CD14-positive monocyte (primary cell): ENCODE data around the gene INS. TPM values are rescaled to one million over a fixed set of nuclear protein-coding genes. Genes with fewer than 3 reads are reported as not detected.

Source experiments
- DNase-seq, 3 donors: peaks; one replicate each; pipeline ENCODE4 v3.0.0-alpha.2; 2011 to 2022
- H2AFZ ChIP-seq: 2 replicates; pipeline ENCODE4 v1.6.0; 2012; ENCODE audit warnings: mild to moderate bottlenecking, low read depth, low read length, inconsistent platforms; ENCODE audit not compliant: insufficient read depth, poor library complexity, severe bottlenecking
- H3K27ac ChIP-seq, 2 donors: 1 replicate in 1 of 2; 2 replicates in 1 of 2; pipeline ENCODE4 v1.5.1; 2012 to 2013; ENCODE audit warnings: low read length in 2 of 2, control low read depth in 1 of 2, inconsistent platforms in 1 of 2, low read depth in 1 of 2, mild to moderate bottlenecking in 1 of 2
- H3K27me3 ChIP-seq, 2 donors: one replicate each; pipeline versions ENCODE4 v1.6.0 to v1.6.1; 2011 to 2013; ENCODE audit warnings: low read length in 2 of 2; ENCODE audit not compliant: control insufficient read depth in 2 of 2, insufficient read depth in 2 of 2
- H3K36me3 ChIP-seq, 2 donors: replicated peaks in 1 of 2; 1 replicate in 1 of 2; 2 replicates in 1 of 2; pipeline versions ENCODE4 v1.5.1 to v1.6.1; 2012 to 2013; ENCODE audit warnings: low read length in 2 of 2, control low read depth in 1 of 2, inconsistent platforms in 1 of 2, mild to moderate bottlenecking in 1 of 2; ENCODE audit not compliant: insufficient read depth in 2 of 2, control insufficient read depth in 1 of 2
- H3K4me1 ChIP-seq, 2 donors: 1 replicate in 1 of 2; 2 replicates in 1 of 2; pipeline versions ENCODE4 v1.5.1 to v1.6.1; 2012 to 2013; ENCODE audit warnings: low read length in 2 of 2, control low read depth in 1 of 2, inconsistent platforms in 1 of 2, mild to moderate bottlenecking in 1 of 2, moderate library complexity in 1 of 2; ENCODE audit not compliant: insufficient read depth in 2 of 2, control insufficient read depth in 1 of 2
- H3K4me2 ChIP-seq: replicated peaks from 2 replicates; pipeline ENCODE3; 2012; ENCODE audit warnings: low read length, moderate library complexity, mild to moderate bottlenecking; ENCODE audit not compliant: poor library complexity, severe bottlenecking; ENCODE audit errors: extremely low read depth
- H3K4me3 ChIP-seq, 3 experiments: fragments of 200-600 bp in 1 of 3; sonication (generic) in 1 of 3; replicated peaks in 1 of 3; 1 replicate in 2 of 3; 2 replicates in 1 of 3; pipeline ENCODE4 v1.5.1; 2011 to 2013; ENCODE audit warnings: low read length in 3 of 3, mild to moderate bottlenecking in 3 of 3, control low read depth in 2 of 3, low read depth in 2 of 3, inconsistent platforms in 1 of 3, moderate library complexity in 1 of 3
- H3K79me2 ChIP-seq: 2 replicates; pipeline ENCODE4 v1.6.0; 2012; ENCODE audit warnings: mild to moderate bottlenecking, control low read depth, inconsistent platforms, low read length, moderate library complexity; ENCODE audit not compliant: insufficient read depth
- H3K9ac ChIP-seq: 2 replicates; pipeline ENCODE4 v1.6.0; 2017; ENCODE audit warnings: low read length, mild to moderate bottlenecking; ENCODE audit not compliant: insufficient read depth, poor library complexity, severe bottlenecking
- H3K9me3 ChIP-seq, 2 donors: replicated peaks in 1 of 2; 1 replicate in 1 of 2; 2 replicates in 1 of 2; pipeline versions ENCODE4 v1.5.1 to v1.6.1; 2012 to 2013; ENCODE audit warnings: low read length in 2 of 2, control low read depth in 1 of 2; ENCODE audit not compliant: control insufficient read depth in 1 of 2, insufficient read depth in 1 of 2
- H4K20me1 ChIP-seq: 2 replicates; pipeline ENCODE4 v1.6.0; 2012; ENCODE audit warnings: mild to moderate bottlenecking, low read length, control low read depth, moderate library complexity; ENCODE audit not compliant: insufficient read depth
- H3K27ac Mint-ChIP-seq, 7 donors: one replicate each; pipeline ENCODE4 v1.8.0; 2020; ENCODE audit warnings: mild to moderate bottlenecking in 7 of 7, mixed read lengths in 7 of 7, moderate library complexity in 6 of 7, inconsistent platforms in 2 of 7
- H3K27me3 Mint-ChIP-seq, 3 donors: one replicate each; pipeline ENCODE4 v1.8.0; 2021 to 2022; ENCODE audit warnings: low read depth in 3 of 3, mild to moderate bottlenecking in 3 of 3, mixed read lengths in 3 of 3, moderate library complexity in 3 of 3, inconsistent platforms in 1 of 3
- H3K36me3 Mint-ChIP-seq, 2 donors: one replicate each; pipeline ENCODE4 v1.8.0; 2020; ENCODE audit warnings: mixed read lengths in 2 of 2, inconsistent platforms in 1 of 2, mild to moderate bottlenecking in 1 of 2
- H3K4me1 Mint-ChIP-seq: one replicate; pipeline ENCODE4 v1.8.0; 2020; ENCODE audit warnings: mild to moderate bottlenecking, mixed read lengths
- H3K4me3 Mint-ChIP-seq, 2 donors: one replicate each; pipeline ENCODE4 v1.8.0; 2020; ENCODE audit warnings: mild to moderate bottlenecking in 2 of 2, mixed read lengths in 2 of 2, moderate library complexity in 1 of 2
- H3K9me3 Mint-ChIP-seq, 7 donors: one replicate each; pipeline ENCODE4 v1.8.0; 2020 to 2022; ENCODE audit warnings: mixed read lengths in 7 of 7, mild to moderate bottlenecking in 6 of 7, moderate library complexity in 6 of 7, inconsistent platforms in 2 of 7
- WGBS: methylation state at CpG from one replicate; pipeline ENCODE4 v1.1.5; 2013; ENCODE audit warnings: missing lambda C conversion rate; ENCODE audit not compliant: insufficient coverage; 5-methylcytosine and 5-hydroxymethylcytosine counted together
- intact Hi-C, 2 donors: fragments of 100-400 bp; cut with micrococcal nuclease; formaldehyde crosslinking; loops; one replicate each; pipeline versions ENCODE4 v1.15.0 to v1.15.1; 2023
- polyA plus RNA-seq, 3 donors: library from polyadenylated mRNA; depleted of rRNA in 1 of 3; unstranded in 2 of 3; stranded (reverse) in 1 of 3; fragments of 300-500 nt in 2 of 3; fragments of >200 nt in 1 of 3; fragmentation: Illumina TruSeq in 2 of 3; gene quantifications; 1 replicate in 2 of 3; 2 replicates in 1 of 3; pipeline ENCODE4 v1.2.3, GENCODE V29; 2012 to 2021
- TF ChIP-seq, protein P1 (sequence below): fragments of 200-600 bp; IDR thresholded peaks from one replicate; pipeline ENCODE4 v1.8.0; 2022; ENCODE audit warnings: antibody characterized with exemption, mild to moderate bottlenecking

INS gene
- polyA plus RNA-seq, 3 donors, result not detected

GRCh38 chr11:2158966-2159365 lies 2.0 kb downstream of the INS start:
- Mint-ChIP-seq H3K4me1 (peaks cover under 1% of the 10 kb centered on the region), H3K36me3 (no peaks in the 10 kb centered on the region), H3K27ac (no peak overlapping the region), H3K27me3 (peaks cover 2 to 11% (median 7%) of the 10 kb centered on the region in 3 donors), H3K4me3 (no peak overlapping the region), H3K9me3 (peaks cover 0 to 1% (median 0%) of the 10 kb centered on the region in 7 donors)
- Histone ChIP-seq H3K9ac (no peak overlapping the region), H3K4me3 (no peak overlapping the region), H3K4me1 (no peaks in the 10 kb centered on the region), H2AFZ (no peak overlapping the region), H3K4me2 (no peak overlapping the region), H3K27me3 (no peaks in the 10 kb centered on the region), H3K79me2 (no peaks in the 10 kb centered on the region), H3K9me3 (no peaks in the 10 kb centered on the region), H3K27ac (no peak overlapping the region), H3K36me3 (no peaks in the 10 kb centered on the region), H4K20me1 (no peaks in the 10 kb centered on the region)
- no peak for DNase-seq
- 90% methylated on average over 3 of the region's 10 CpGs for WGBS
- intact Hi-C loops, result loop anchor here in 1 of 2 donors (5.0 to 10.0 kb wide), 3 partner anchors 234 to 507 kb away; no protein-coding TSS in a partner anchor
- TF ChIP-seq, protein P1, sequence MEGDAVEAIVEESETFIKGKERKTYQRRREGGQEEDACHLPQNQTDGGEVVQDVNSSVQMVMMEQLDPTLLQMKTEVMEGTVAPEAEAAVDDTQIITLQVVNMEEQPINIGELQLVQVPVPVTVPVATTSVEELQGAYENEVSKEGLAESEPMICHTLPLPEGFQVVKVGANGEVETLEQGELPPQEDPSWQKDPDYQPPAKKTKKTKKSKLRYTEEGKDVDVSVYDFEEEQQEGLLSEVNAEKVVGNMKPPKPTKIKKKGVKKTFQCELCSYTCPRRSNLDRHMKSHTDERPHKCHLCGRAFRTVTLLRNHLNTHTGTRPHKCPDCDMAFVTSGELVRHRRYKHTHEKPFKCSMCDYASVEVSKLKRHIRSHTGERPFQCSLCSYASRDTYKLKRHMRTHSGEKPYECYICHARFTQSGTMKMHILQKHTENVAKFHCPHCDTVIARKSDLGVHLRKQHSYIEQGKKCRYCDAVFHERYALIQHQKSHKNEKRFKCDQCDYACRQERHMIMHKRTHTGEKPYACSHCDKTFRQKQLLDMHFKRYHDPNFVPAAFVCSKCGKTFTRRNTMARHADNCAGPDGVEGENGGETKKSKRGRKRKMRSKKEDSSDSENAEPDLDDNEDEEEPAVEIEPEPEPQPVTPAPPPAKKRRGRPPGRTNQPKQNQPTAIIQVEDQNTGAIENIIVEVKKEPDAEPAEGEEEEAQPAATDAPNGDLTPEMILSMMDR, result no peak

DNA sequence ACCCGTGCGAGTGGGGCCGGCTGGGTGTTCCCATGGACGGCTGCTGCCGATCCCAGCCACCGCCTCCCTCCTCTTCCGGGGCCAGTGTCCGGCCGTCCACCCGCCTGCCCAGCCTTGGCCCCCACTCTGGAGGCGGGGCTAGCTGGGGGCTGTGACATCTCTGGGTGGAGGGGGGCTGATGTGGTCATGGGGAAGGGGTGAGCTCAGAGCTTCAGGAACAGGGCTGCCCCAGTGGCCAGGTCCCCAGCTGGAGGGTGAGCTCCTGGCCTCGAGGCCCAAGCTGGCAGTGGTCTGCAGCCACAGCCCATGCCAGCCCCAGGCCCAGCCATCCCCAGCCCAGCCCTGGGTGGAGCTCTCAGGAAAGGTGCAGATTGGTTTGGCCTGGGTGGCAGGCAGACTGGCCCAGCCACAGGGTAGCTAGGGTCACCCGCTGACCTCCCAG lies 2.7 kb downstream of the INS start:
- H3K79me2 ChIP-seq, result no peaks in the 10 kb centered on the region
- no peaks in the 10 kb centered on the region for H4K20me1 ChIP-seq
- no peak overlapping the region for H3K4me3 Mint-ChIP-seq
- H3K27ac Mint-ChIP-seq, result no peak overlapping the region
- DNase-seq, result no peak
- peaks cover 0 to 14% (median 6%) of the 10 kb centered on the region in 3 donors for H3K27me3 Mint-ChIP-seq
- no peak overlapping the region for H3K4me2 ChIP-seq
- no peaks in the 10 kb centered on the region for H3K36me3 ChIP-seq
- H3K36me3 Mint-ChIP-seq, result no peaks in the 10 kb centered on the region
- TF ChIP-seq, protein P1, result no peak
- H3K9me3 Mint-ChIP-seq, result peaks cover 0 to 1% (median 0%) of the 10 kb centered on the region in 7 donors
- 86% methylated on average over 8 of the region's 13 CpGs for WGBS
- no peaks in the 10 kb centered on the region for H3K4me1 ChIP-seq
- H2AFZ ChIP-seq, result no peak overlapping the region
- H3K27me3 ChIP-seq, result no peaks in the 10 kb centered on the region
- intact Hi-C loops, result loop anchor here in 1 of 2 donors (5.0 to 10.0 kb wide), 3 partner anchors 234 to 506 kb away; no protein-coding TSS in a partner anchor
- H3K9me3 ChIP-seq, result no peaks in the 10 kb centered on the region
- no peak overlapping the region for H3K27ac ChIP-seq
- H3K4me1 Mint-ChIP-seq, result peaks cover 5% of the 10 kb centered on the region
- no peak overlapping the region for H3K9ac ChIP-seq
- no peak overlapping the region for H3K4me3 ChIP-seq
